Adrenal gland (tissue), 12 donors: Measurements from ENCODE around the gene HBA1. TPM values are rescaled to one million over a fixed set of nuclear protein-coding genes. Genes with fewer than 3 reads are reported as not detected.
"Not testable (repeated sequence)": the region's sequence is repeated elsewhere in the genome, so short reads cannot be mapped to it uniquely, and the experiment has no call there.

Source experiments
- DNase-seq, 7 donors: peaks; one replicate each; pipeline ENCODE4 v3.0.0-alpha.2; 2019 to 2020
- H3K27ac ChIP-seq, 5 donors: fragments of 200-600 bp; sonication (generic) in 4 of 5; 1 replicate in 3 of 5; 2 replicates in 2 of 5; pipeline versions ENCODE4 v1.5.1 to v1.8.0; 2016 to 2020; ENCODE audit warnings: mild to moderate bottlenecking in 1 of 5
- H3K27me3 ChIP-seq: fragments of 200-600 bp; 2 replicates; pipeline ENCODE4 v1.8.0; 2021
- H3K36me3 ChIP-seq, 2 donors: fragments of 200-600 bp; replicated peaks in 1 of 2; 1 replicate in 1 of 2; 2 replicates in 1 of 2; pipeline versions ENCODE4 v1.5.1 to v1.8.0; 2018 to 2022
- H3K4me1 ChIP-seq, 2 donors: fragments of 200-600 bp; replicated peaks in 1 of 2; 1 replicate in 1 of 2; 2 replicates in 1 of 2; pipeline versions ENCODE4 v1.5.1 to v1.8.0; 2018 to 2021
- H3K4me3 ChIP-seq, 4 donors: fragments of 200-600 bp; sonication (generic) in 3 of 4; one replicate each; pipeline ENCODE4 v1.5.1; 2016 to 2018
- H3K9me3 ChIP-seq, 3 donors: fragments of 200-600 bp; sonication (generic) in 1 of 3; replicated peaks in 1 of 3; 1 replicate in 2 of 3; 2 replicates in 1 of 3; pipeline versions ENCODE4 v1.5.1 to v1.8.0; 2016 to 2021
- POLR2A ChIP-seq, 2 donors: fragments of 450-650 bp; IDR thresholded peaks; one replicate each; pipeline ENCODE4 v1.6.1; 2017; ENCODE audit warnings: antibody characterized with exemption in 2 of 2, mild to moderate bottlenecking in 2 of 2, moderate library complexity in 1 of 2
- WGBS, 4 donors: extraction: QIAGEN DNeasy Blood & Tissue Kit in 2 of 4; methylation state at CpG; one replicate each; pipeline versions ENCODE4 v1.1.5 to v1.1.7; 2013 to 2017; 5-methylcytosine and 5-hydroxymethylcytosine counted together
- intact Hi-C, 2 donors: fragments of 100-400 bp; cut with DNase I; formaldehyde crosslinking; loops; one replicate each; pipeline versions ENCODE4 v1.14.1 to v1.15.0; 2022 to 2023
- polyA plus RNA-seq, 3 donors: library from polyadenylated mRNA; stranded (reverse); fragments of 200-250 nt in 2 of 3; fragments of 350-450 nt in 1 of 3; fragmentation: Illumina TruSeq in 1 of 3; extraction: RNeasy Lipid Tissue Mini Kit (QIAGEN cat#74804) in 1 of 3; gene quantifications; one replicate each; pipeline ENCODE4 v1.2.3, GENCODE V29; 2013 to 2014
- total RNA-seq, 9 donors: library from RNA; depleted of rRNA in 4 of 9; stranded (reverse); fragments of >200 nt in 4 of 9; fragments of 120-200 nt in 1 of 9; fragmentation: NEBNext Ultra II Directional in 1 of 9; extraction: Animal tissue kit (Norgen Biotek cat#: 25700) in 1 of 9; gene quantifications; one replicate each; pipeline versions ENCODE4 v1.1.0 to v1.2.4, GENCODE V29; 2013 to 2023
- TF ChIP-seq, protein P1 (sequence below), 6 experiments: fragments of 450-650 bp in 4 of 6; fragments of 200-600 bp in 2 of 6; sonication (generic) in 1 of 6; IDR thresholded peaks; 1 replicate in 5 of 6; 2 replicates in 1 of 6; pipeline versions ENCODE4 v1.5.1 to v1.8.0; 2016 to 2021; ENCODE audit warnings: antibody characterized with exemption in 6 of 6, mild to moderate bottlenecking in 2 of 6, moderate library complexity in 1 of 6
- donor health status: healthy with polysubstance abuse.
- donor health status: Bipolar disorder and iron deficiency.
- donor health status: DM: yes; HTN: yes; CAD: no.
- donor health status: DM: no; HTN: no; CAD: no.
- donor health status: DM: no; HTN: no; CAD: no.
- donor health status: DM: yes; HTN: yes; CAD: no.

HBA1 gene
- total and polyA plus RNA-seq, 12 donors: 12.7 to 742 (median 25.2) TPM; not detected in 4

- H3K9me3 ChIP-seq: no peaks in the 10 kb centered on the region
Measured at GRCh38 chr16:154217-155030, 22.1 kb upstream of the HBA1 start.

DNA sequence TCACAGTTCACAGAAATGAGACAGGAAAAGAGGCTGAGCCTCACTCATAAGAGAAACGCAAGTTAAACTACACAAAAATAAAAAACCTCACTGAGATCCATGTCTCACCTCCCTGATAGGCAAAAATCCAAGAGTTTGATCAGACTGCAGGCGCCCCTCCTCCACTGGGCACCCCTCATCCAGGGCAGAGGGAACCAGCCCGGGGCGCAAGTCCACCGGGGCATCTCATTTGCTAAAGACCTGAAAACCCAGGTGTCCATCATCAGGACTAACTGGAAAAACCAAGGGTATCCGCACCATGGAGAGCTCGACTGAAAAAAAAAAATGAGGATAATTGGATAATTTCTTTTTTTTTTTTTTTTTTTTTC lies 21.5 kb upstream of the HBA1 start:
- no peaks in the 10 kb centered on the region for H3K36me3 ChIP-seq
- no peak overlapping the region for H3K27ac ChIP-seq
- H3K27me3 ChIP-seq: peaks cover 5% of the 10 kb centered on the region
- TF ChIP-seq, protein P1, sequence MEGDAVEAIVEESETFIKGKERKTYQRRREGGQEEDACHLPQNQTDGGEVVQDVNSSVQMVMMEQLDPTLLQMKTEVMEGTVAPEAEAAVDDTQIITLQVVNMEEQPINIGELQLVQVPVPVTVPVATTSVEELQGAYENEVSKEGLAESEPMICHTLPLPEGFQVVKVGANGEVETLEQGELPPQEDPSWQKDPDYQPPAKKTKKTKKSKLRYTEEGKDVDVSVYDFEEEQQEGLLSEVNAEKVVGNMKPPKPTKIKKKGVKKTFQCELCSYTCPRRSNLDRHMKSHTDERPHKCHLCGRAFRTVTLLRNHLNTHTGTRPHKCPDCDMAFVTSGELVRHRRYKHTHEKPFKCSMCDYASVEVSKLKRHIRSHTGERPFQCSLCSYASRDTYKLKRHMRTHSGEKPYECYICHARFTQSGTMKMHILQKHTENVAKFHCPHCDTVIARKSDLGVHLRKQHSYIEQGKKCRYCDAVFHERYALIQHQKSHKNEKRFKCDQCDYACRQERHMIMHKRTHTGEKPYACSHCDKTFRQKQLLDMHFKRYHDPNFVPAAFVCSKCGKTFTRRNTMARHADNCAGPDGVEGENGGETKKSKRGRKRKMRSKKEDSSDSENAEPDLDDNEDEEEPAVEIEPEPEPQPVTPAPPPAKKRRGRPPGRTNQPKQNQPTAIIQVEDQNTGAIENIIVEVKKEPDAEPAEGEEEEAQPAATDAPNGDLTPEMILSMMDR (IDR thresholded peaks at IDR 0.05): no peak
- TF ChIP-seq POLR2A (IDR thresholded peaks at IDR 0.05): no peak
- H3K4me1 ChIP-seq: peaks cover 6 to 10% of the 10 kb centered on the region in 2 donors
- H3K9me3 ChIP-seq: no peaks in the 10 kb centered on the region
- intact Hi-C loops: no loop called here
- WGBS, 4 donors: 64 to 69% (median 67%) methylated on average over 7 of the region's 7 CpGs
- peak overlapping the region in 1 of 4 donors; percentile 56 for H3K4me3 ChIP-seq
- DNase-seq: no peak

More at GRCh38 chr16:154217-155030, 22.1 kb upstream of the HBA1 start:
- H3K4me1 ChIP-seq: peaks cover 6 to 10% of the 10 kb centered on the region in 2 donors
- DNase-seq: peak in 2 of 7 donors; percentile 5 to 26
- intact Hi-C loops: no loop called here
- H3K27me3 ChIP-seq: peaks cover 5% of the 10 kb centered on the region
- H3K4me3 ChIP-seq: peak overlapping the region in 1 of 4 donors; percentile 56
- WGBS, 4 donors: 2 to 6% (median 2%) methylated on average over 9 to 53 of the region's 59 CpGs
- TF ChIP-seq, protein P1 (IDR thresholded peaks at IDR 0.05): no peak
- H3K36me3 ChIP-seq: no peaks in the 10 kb centered on the region
- no peak overlapping the region for H3K27ac ChIP-seq

GRCh38 chr16:159136-159849 lies 17.2 kb upstream of the HBA1 start:
- DNase-seq: no peak
- Histone ChIP-seq H3K4me3 (no peak overlapping the region), H3K4me1 (peaks cover 5 to 9% of the 10 kb centered on the region in 2 donors), H3K27me3 (peaks cover 5% of the 10 kb centered on the region), H3K36me3 (no peaks in the 10 kb centered on the region), H3K27ac (no peak overlapping the region), H3K9me3 (no peaks in the 10 kb centered on the region)
- 44 to 62% (median 58%) methylated on average over 6 of the region's 6 CpGs for WGBS, 4 donors
- intact Hi-C loops: no loop called here
- TF ChIP-seq POLR2A (IDR thresholded peaks at IDR 0.05): no peak
- TF ChIP-seq, protein P1 (IDR thresholded peaks at IDR 0.05): no peak

- H3K27me3 ChIP-seq, intact Hi-C loops, DNase-seq, H3K4me1 ChIP-seq, H3K36me3 ChIP-seq, H3K9me3 ChIP-seq, H3K4me3 ChIP-seq, H3K27ac ChIP-seq: not testable (repeated sequence)
- WGBS, 4 donors: 62 to 78% (median 65%) methylated on average over 6 to 20 of the region's 20 CpGs; no CpG with 5 or more reads in 1 of the 4 donors
Measured at GRCh38 chr16:160242-160641, 16.2 kb upstream of the HBA1 start.
